HG02970 (cell line): Measurements from ENCODE around the gene SLC11A2.
"Not testable (repeated sequence)": the region's sequence is repeated elsewhere in the genome, so short reads cannot be mapped to it uniquely, and the experiment has no call there.

Experiments used
- ATAC-seq: cut with Tn5 transposase; IDR thresholded peaks from one replicate; pipeline ENCODE4 v1.9.1; 2021; ENCODE audit warnings: mild to moderate bottlenecking, moderate library complexity, moderate number of reproducible peaks; ENCODE audit not compliant: unreplicated experiment, low FRiP score

Gene SLC11A2

DNA sequence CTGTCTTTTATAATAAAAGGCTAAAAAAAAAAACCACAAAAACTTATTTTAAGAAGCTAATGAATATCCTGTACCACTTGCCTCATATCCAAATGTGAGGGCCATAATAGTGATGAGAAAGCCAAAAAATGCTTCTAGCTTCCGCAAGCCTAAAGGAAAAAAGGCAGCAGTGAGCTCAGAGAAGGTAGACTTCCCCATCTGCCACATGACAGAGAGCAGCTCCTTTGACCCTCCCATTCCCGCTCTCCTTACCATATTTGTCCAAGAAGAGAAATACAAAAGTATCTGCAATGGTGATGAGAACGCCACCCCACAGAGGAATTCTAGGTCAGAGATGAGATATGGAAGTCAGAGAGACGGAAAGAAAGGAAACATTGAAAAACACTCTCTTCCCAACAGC lies 27.1 kb downstream of the SLC11A2 start:
- no peak for ATAC-seq

DNA sequence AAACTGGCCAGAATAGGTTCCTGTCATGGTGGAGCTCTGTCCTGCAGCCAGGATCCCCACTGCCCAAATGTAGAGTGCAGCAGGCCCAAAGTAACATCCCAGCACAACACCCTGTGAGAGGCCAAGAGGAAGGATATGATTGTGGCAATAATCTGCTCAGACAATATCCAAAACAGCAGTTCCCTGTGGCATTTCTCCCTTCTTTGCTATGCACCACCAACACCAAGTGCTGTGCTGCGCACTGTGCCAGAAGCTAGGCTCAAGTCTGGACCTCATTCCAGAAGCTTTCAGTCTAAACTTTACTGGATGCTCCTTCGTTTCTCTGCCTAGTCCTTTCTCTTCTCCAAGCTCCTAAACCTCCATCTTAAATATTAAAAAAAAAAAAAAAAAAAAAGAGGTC lies 33.4 kb downstream of the SLC11A2 start:
- no peak for ATAC-seq

DNA sequence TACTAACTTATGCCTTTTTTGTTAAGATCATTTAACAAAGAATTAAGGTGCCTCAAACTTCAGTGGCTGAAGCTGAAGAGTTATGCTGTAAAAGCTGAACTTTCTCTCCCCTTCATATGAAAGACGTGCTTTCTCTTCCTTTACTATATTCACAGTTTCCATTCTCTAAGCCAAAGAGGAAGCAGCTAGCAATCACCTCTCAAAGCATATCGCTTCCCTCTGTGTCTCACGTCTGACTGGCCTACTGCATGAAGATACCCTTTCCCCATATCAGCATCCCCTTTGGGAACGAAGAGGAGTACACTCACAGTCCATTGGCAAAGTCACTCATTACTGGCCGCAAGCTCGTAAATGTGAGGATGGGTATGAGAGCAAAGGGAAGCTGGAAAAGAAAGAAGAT lies 34.9 kb downstream of the SLC11A2 start:
- ATAC-seq, result no peak

DNA sequence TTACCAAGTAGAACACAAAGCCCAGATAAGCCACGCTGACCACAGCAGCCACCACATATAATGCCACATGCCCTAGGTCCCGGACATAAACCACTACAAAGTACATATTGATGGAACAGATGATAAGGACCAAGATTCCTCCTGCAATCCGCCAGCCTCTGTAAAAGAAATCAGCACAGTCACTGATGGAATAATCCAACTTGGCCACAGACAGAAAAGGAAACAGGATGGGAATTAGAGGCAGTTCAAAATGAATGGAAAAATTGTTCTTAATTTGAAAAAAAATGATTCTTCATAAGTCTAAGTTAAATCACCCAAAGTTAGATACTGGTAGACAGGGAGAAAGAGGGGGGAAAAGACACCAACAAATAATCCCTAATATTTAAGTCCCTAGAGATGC lies 35.4 kb downstream of the SLC11A2 start:
- ATAC-seq, result no peak

DNA sequence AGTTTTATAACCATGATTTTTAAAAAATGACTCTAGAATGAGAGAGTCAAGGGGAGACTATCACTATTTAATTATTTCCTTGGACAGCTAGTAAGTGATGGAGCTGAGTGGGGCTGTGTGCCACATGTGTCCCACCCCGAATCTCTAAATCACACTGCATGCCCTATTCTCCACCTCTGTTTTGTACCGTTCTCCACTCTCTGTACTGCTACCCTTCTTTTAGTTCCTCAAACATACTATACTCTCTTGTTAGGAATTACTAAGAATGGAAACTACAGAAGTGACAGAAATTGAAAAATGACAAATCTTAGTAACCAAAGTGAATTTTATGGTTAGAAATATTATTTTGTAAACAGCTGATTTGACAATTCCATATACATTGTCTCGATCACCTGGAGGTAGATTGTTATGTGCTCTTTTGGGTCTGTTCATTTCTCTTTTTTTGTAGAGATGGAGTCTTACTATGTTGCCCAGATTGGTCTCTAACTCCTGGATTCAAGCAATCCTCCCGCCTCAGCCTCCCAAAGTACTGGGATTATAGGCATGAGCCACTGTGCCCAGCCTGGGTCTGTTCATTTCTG lies 35.9 kb downstream of the SLC11A2 start:
- no peak for ATAC-seq

DNA sequence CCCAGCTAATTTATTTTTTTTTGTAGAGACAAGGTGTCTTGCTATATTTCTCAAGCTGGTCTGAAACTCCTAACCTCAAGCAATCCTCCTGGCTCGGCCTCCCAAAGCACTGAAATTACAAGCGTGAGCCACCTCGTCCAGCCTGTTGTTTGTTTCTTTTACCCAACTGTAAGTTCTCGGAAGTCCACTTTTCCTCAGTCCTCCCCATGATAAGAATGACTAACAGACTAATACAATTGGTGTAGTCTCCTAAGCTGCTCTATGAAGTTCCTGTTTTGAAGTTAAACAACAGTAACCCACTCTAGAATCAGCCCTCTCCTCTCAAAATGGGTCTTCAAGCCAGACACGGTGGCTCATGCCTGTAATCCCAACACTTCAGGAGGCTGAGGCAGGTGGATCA lies 37.3 kb downstream of the SLC11A2 start:
- ATAC-seq, result no peak

DNA sequence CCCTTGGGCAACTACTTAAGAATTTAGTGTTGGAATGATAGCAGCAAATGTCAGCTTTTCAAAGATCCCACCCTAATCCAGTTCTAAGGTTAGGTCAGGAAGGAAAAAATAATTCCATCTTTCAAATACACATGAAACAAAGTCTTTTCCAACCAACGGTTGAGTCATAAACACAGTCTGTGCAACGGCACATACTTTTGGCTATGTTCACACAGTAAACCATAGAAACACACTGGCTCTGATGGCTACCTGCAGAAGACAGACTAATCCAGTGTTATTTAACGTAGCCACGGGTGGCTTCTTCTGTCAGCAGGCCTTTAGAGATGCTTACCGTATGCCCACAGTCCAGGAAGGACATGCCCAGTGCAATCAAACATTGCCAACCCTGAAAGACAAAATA lies 38.1 kb downstream of the SLC11A2 start:
- ATAC-seq, result no peak

DNA sequence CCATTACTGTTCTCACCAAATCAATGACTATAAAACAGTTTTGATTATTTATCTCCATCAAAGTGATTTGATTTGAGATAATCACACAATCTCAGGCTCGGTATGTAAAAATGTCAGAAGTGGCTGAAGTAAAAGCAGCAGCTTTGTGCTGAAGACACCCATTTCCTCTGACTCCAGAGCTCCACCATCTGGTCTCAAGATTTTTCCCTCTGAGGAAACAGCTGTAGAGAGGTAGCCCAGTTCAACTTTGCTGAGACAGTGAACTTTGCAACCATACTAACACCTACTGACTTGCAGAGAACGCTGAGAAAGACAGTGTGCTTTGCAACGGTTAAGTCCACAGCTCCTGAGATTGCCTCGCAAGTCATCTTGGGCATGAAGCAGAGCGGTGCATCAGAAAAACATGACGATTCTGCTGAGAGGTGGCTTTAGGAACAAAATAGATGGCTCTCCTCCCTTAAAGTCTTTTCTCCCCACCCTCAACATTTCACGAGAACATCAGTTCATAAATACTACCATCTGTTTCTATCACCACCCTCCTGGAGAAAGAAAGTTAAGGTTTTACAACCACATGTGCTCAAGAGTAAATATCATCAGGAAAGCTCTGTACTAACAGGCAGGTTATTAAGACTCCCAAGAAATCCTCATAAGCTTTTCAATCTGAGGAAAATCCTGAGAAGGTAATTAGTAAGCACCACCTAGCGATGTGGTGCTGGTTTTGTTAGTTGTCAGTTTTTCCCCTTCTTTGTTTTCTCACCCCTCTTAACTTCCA lies 39.0 kb downstream of the SLC11A2 start:
- ATAC-seq, result no peak

DNA sequence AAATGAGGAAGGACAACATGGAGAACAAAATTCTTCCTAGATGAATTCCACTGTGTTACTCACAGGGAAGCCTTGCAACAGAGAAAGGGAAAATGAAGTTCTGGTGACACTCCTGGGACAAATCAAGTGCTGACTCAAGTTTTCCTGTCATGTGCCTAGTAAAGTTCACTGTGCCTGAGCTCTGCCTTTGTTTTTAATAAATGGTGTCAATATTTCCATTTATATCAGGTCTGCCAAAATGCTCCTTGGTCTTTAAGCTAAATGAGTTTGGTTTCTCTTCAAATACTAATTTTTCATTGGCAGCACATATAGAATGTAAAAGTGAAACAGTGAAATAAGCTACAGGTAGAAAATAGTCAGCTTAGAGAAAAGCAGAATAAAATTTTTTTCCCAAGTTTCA lies 40.9 kb downstream of the SLC11A2 start:
- ATAC-seq, result no peak

DNA sequence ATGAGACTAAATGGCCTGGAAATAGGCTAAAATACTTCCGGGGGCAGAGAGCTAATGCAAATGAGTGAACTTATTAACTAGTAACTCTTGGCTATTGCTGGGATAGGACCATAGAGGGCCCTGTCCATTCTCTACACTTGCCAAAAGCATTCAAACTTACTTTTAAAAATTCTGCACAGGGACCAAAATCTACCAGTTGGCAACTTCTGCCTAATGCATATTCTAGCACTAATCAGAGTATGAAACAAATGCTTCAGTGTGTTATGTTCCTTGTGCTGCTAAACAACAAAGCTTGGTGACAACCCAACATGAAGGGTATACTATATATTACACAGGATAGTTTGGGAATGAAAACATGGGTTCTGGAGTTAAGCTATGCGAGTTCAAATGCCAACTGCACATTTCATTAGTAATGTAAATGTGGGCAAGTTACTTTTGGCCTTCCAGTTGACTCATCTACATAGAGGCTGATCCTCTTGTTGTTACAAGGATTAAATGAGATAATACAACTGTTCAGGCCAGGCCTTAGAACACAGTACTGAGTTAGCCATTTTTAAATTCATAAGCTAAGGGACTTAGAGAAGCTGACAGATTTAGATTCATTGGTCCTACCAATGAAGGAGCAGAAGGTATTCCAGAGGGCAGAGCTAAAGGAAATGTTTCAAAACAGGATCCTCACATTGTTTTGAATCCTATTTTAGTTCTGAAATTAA lies 41.4 kb downstream of the SLC11A2 start:
- ATAC-seq, result no peak

DNA sequence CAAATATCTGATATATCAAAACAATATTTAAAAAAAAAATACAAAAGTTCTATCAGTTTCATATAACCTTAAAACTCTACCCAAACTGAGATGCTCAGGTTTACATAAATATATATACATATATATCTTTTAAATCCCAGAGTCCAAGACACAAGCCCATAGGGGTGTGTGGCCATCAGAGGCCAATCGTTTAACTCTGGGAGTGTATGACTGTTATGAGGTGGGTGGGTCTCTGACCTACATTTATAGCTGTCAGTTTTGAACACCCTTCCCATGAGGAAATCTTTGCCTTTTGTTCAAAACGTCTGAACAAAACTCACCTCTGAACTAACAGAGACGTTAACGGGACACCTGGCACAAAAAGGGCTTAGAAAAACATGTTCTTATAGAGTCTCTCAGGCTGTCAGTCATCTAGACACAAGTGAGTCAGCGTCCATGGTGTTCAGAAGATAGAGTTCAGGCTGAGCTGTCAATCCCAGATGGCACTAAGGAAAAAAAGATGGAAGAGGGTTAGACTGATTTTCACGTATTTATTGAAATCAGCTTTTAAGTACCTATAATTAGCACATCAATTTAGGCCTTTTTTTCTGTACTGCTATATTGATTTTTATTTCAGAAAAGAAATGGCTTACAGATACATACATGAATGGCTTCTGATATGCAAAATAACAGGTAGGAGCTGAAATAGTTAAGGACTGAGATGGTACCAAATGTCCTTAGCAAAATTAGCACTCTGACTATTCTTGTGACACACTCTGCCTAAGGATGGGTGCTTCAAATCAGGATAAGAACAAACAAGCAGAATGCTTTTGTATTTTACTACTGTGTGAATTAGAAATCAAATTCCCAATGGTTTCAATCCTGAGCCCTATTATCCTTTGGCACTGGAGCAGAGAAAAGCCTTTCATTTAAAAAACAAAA lies 44.6 kb downstream of the SLC11A2 start:
- no peak for ATAC-seq

DNA sequence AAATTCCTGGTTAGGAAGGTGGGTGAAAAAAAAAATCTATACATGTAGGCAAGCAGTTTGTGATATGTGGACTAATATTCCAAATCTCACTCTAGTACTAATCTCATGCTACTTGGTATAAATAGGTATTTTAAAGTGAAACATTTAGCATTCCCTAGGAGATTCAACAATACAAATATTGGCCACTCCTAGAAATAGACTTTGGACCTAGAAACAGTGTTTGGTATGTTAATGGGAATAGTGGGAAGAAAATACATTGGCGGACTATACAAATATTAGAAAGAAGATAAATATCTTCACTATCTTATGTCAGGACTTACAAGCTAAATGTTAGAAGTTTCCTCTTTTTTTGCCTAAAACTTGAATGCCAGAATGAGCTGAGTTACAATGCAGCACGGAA lies 45.6 kb downstream of the SLC11A2 start:
- ATAC-seq, result no peak

DNA sequence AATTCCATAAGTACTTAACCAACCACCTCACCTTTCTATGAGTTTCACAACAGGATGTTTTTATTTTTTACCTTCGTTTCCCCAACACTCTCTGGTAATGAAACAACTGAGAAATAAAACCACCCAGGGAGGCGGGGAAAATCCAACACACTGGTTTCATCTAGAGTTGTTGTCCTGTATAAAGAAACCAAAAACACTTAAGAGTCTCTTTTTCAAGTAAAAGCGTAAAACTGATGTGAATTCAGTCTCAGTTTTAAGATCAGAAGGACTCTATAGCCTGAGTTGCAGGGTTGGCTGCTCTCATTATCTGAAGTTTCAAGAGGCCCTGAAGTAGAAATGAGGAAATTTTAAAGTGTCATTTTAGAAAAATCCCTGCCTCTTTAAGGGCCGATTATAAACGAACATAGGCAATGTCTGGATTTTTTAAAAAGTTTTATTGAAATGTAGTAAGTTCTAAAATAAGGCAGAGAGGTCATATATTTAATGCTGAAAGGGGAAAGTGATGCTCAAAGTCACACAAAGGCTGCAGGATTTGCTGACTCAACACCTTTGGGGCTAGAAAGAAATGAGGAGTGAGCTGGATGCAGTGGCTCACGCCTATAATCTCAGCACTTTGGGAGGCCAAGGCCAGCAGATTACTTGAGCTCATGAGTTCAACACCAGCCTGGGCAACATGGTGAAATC lies 46.7 kb downstream of the SLC11A2 start:
- ATAC-seq, result peak; percentile 60

DNA sequence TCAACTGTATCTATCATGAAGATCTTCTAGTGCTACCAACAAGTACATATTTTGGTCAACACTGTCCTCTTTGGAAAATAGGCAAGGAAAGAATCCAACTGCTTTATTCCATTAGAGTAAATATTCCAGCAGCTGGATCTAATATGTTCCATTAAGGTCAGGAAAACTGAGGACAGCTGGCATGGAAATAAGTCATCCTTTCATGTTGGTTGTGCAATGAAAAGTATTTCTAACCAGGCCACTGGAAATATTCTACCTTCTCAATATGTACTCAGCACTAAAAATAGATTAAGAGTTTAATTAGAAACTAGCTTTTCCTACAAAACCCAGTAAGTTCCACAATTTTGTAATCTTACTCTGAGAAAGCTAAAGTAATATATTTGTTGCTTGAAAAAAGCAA lies 54.2 kb downstream of the SLC11A2 start:
- no peak for ATAC-seq

DNA sequence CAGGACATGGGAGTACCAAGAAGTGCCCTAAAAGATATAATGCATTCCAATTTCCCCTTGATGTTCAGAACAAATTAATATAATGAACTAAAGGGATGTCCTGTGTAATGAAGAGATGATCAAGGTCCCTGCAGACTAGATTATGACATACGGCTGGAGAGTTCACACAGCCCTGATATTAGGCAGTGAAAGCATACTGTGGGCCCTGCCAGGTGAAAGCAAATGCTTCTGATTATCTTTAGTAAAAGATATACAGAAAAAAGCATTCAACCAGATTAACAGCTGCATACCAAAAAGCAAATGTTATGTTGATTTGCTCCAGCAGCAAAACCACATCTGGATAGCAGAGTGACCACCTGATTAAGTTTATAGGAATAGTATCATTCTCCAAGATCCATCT lies 61.8 kb downstream of the SLC11A2 start:
- no peak for ATAC-seq

DNA sequence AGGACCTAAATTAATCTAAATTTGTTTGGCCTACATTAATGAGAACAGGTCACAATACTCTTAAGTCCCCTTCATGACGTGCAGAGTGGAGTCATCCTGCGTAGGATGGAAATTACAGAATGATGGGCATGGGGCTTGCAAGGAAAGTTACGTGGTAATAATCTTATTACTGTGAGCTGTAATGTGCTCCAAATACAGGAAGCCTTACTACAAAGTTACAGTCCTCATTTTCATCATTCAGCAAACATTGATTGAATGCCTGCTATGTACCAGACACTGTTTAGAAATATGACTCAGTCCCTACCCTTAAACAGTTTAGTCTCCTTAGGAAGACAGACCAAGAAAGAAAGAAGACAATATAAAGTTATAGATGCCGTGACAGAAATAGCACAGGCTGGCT lies 64.5 kb downstream of the SLC11A2 start:
- ATAC-seq, result no peak

DNA sequence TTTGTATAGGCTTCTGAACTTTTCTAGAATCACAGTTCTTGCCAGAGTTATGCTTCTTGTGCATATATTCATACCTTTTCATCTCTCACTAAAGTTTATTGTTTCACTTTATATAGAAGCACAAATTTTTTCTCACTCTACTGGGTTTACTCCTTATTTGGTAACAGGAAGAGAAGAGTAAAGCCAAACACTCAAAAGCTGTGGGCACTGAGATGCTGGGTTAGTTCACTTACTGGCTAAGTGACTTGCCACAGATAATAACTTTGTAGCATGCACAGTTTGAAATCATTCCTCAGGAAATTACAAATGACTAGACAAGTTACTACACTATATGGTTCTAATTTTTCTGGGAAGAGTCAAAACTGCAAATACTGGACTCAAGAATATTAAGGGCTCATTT lies 66.1 kb downstream of the SLC11A2 start:
- no peak for ATAC-seq

DNA sequence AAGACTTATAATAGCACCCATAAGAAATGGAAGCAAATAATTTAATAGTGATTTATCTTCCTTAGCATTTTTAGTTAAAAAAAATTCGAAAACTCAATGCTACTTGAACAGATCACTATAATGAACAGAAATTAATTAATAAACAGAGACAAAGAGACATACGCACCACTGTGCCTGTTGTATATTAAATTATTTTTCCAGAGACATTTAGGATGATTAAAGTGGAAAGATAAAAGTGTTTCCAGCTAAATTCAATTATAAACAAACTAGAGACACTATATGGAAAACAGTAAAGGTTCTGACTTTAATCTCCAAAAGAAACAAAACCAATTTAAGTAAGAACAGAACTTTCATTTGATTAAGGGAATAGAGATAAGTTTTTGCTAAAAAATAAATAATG lies 70.5 kb downstream of the SLC11A2 start:
- ATAC-seq, result no peak

DNA sequence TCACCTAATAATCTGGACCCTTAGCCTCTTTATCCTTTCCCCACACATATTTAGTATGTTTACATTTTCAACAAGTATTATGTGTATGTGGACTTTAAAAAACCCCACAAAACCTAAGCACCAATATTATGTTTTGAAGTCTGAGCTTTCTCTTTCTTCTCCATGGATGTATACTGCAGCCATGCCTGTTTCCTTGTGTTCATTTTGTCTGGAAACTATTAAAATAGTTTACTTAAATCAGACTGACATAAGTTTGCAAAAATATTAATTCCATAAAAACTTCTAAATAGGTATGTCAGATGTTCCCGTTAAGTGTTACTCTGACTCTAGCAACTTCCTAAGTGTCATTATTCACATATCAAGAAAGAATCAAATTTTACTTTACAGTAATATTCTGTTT lies 70.9 kb downstream of the SLC11A2 start:
- ATAC-seq, result no peak

DNA sequence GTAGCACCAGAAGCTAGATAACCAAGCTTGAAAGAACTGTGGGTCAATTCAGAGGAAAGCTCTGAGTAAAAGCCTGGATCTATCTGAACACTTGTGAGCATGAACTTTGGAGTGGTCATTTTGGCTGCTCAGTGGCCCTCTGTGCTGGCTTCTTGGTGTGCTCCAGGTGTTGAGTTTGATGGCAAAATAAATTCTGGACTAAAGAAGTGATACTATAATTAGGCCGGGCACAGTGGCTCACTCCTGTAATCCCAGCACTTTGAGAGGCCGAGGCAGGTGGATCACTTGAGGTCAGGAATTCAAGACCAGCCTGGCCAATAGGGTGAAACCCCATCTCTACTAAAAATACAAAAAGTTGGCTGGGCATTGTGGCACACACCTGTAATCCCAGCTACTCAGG lies 71.4 kb downstream of the SLC11A2 start:
- ATAC-seq, result not testable (repeated sequence)
